ENCODE results near the gene B4GALNT2. TPM values are rescaled to one million over a fixed set of nuclear protein-coding genes. Genes with fewer than 3 reads are reported as not detected.
"Not testable (repeated sequence)": the region's sequence is repeated elsewhere in the genome, so short reads cannot be mapped to it uniquely, and the experiment has no call there.

The B4GALNT2 gene
- polyA plus RNA-seq, 1 experiment = 0.01 TPM

DNA sequence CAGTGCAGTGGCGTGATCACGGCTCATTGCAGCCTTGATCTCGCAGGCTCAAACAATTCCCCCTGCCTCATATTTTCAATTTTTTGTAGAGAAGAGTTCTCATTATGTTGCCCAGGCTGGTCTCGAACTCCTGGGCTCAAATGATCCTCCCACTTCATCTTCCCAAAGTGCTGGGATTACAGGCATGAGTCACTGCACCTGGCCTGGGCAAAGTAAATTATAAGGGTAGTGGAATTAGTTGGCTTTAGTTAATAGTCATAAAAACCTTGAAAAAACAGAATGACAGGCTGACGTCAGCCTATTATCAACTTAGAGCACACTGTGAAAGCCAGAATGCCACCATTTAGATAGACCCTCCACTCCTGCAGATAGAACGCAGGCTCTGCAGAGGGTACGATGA, 43.5 kb upstream of the B4GALNT2 start:
- no peaks in the 10 kb centered on the region for H3K9me3 ChIP-seq (ENCODE audit: control insufficient read depth, insufficient read depth, low read length)
- POLR2A ChIA-PET = no interaction called here
- no peak overlapping the region for H3K4me3 ChIP-seq (ENCODE audit: low read depth, low read length)
- TF ChIP-seq, protein P1, sequence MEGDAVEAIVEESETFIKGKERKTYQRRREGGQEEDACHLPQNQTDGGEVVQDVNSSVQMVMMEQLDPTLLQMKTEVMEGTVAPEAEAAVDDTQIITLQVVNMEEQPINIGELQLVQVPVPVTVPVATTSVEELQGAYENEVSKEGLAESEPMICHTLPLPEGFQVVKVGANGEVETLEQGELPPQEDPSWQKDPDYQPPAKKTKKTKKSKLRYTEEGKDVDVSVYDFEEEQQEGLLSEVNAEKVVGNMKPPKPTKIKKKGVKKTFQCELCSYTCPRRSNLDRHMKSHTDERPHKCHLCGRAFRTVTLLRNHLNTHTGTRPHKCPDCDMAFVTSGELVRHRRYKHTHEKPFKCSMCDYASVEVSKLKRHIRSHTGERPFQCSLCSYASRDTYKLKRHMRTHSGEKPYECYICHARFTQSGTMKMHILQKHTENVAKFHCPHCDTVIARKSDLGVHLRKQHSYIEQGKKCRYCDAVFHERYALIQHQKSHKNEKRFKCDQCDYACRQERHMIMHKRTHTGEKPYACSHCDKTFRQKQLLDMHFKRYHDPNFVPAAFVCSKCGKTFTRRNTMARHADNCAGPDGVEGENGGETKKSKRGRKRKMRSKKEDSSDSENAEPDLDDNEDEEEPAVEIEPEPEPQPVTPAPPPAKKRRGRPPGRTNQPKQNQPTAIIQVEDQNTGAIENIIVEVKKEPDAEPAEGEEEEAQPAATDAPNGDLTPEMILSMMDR (IDR thresholded peaks at IDR 0.05; ENCODE audit: low read depth, low read length) = no peak
- CTCF ChIA-PET = interaction anchor here (0.9 kb wide), 1 partner anchor 57 kb away, joined by 3 read pairs; no protein-coding TSS in a partner anchor
- no peak overlapping the region for H3K27ac ChIP-seq (ENCODE audit: low read depth, low read length)
- no peak for DNase-seq (ENCODE audit: low read depth, low spot score)
- H3K27me3 ChIP-seq (ENCODE audit: control insufficient read depth, insufficient read depth, low read length) = peaks cover 13% of the 10 kb centered on the region

- H3K27ac ChIP-seq (ENCODE audit: low read depth, low read length) = no peak overlapping the region
- TF ChIP-seq, protein P1 (IDR thresholded peaks at IDR 0.05; ENCODE audit: low read depth, low read length) = no peak
- POLR2A ChIA-PET = no interaction called here
- DNase-seq (ENCODE audit: low read depth, low spot score) = no peak
- H3K4me3 ChIP-seq (ENCODE audit: low read depth, low read length) = no peak overlapping the region
- CTCF ChIA-PET = no interaction called here
- H3K27me3 ChIP-seq (ENCODE audit: control insufficient read depth, insufficient read depth, low read length) = peaks cover 9% of the 10 kb centered on the region
- H3K9me3 ChIP-seq (ENCODE audit: control insufficient read depth, insufficient read depth, low read length) = no peaks in the 10 kb centered on the region
These were observed 41.5 kb upstream of the B4GALNT2 start for GRCh38 chr17:49090878-49091594.

DNA sequence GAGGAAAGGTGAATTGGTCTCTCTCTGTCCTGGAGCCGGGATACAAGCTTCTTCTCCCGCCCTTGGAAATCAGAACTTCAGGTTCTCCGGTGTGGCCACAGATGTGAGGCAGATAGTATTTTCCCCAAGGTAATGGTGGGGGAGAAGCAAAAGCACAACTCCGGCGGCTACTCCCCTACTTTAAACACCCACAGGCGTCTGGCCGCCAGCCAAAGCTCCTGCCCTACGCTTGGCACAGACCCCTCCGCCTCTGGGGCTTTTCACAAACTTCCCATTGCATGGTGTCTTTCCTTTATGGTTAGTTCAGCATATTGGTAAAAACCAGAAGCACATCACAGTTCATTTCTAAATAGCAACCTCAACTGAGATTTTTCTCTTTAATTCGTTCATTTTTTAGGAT, 39.4 kb upstream of the B4GALNT2 start:
- TF ChIP-seq, protein P1 (IDR thresholded peaks at IDR 0.05; ENCODE audit: low read depth, low read length) = no peak
- H3K27ac ChIP-seq (ENCODE audit: low read depth, low read length) = no peak overlapping the region
- peaks cover 3% of the 10 kb centered on the region for H3K27me3 ChIP-seq (ENCODE audit: control insufficient read depth, insufficient read depth, low read length)
- H3K4me3 ChIP-seq (ENCODE audit: low read depth, low read length) = no peak overlapping the region
- no peaks in the 10 kb centered on the region for H3K9me3 ChIP-seq (ENCODE audit: control insufficient read depth, insufficient read depth, low read length)
- DNase-seq (ENCODE audit: low read depth, low spot score) = no peak
- ChIA-PET POLR2A (no interaction called here), CTCF (no interaction called here)

DNA sequence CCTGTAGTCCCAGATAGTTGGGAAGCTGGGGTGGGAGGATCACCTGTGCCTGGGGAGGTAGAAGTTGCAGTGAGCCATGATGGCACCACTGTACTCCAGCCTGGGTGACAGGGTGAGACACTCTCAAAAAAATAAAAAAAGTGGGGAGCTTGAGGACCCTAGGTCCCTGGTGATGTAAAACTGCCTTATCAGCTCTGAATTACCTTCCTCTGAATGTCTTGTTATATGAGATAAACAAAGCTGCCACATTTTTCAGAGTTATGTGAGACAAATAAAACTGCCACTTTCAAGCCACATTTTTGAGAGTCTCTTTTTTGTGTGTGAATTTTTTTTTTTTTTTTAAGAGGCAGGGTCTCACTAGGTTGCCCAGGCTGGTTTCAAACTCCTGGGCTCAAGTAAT, 32.0 kb upstream of the B4GALNT2 start:
- H3K9me3 ChIP-seq (ENCODE audit: control insufficient read depth, insufficient read depth, low read length) = no peaks in the 10 kb centered on the region
- no peak overlapping the region for H3K4me3 ChIP-seq (ENCODE audit: low read depth, low read length)
- POLR2A ChIA-PET = interaction anchor here (2.5 kb wide), 1 partner anchor 46 kb away, joined by 20 read pairs; no protein-coding TSS in a partner anchor
- TF ChIP-seq, protein P1 (IDR thresholded peaks at IDR 0.05; ENCODE audit: low read depth, low read length) = no peak
- no peak overlapping the region for H3K27ac ChIP-seq (ENCODE audit: low read depth, low read length)
- H3K27me3 ChIP-seq (ENCODE audit: control insufficient read depth, insufficient read depth, low read length) = no peaks in the 10 kb centered on the region
- CTCF ChIA-PET = no interaction called here
- no peak for DNase-seq (ENCODE audit: low read depth, low spot score)

DNA sequence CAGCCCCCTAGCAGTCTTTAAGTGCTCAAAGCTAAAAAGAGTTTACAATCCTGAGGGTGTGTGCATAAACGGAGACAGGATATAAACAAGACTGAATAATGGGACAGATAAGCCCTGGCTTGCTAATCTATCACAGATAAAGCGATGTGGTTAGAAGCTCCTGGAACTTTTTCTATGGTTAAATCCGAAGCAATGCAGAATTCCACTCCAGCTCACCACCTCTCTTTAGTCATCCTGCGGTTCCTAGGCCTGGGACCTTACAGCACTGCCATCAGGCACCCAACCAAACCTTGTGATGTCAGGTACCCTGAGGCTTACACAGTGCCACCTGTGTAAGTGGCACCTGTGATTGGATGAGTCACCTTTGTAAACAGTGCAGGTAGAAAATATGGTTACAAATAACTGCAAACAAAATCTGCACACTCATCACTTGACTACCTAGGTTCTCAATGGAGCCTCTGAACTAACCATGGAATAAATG, 31.5 kb upstream of the B4GALNT2 start:
- no peak for DNase-seq (ENCODE audit: low read depth, low spot score)
- Histone ChIP-seq H3K4me3 (ENCODE audit: low read depth, low read length) (no peak overlapping the region), H3K27me3 (ENCODE audit: control insufficient read depth, insufficient read depth, low read length) (no peaks in the 10 kb centered on the region), H3K27ac (ENCODE audit: low read depth, low read length) (peak overlapping the region; percentile 39), H3K9me3 (ENCODE audit: control insufficient read depth, insufficient read depth, low read length) (no peaks in the 10 kb centered on the region)
- ChIA-PET POLR2A (interaction anchor here (2.5 kb wide), 1 partner anchor 46 kb away, joined by 20 read pairs; no protein-coding TSS in a partner anchor), CTCF (interaction anchor here (1.2 kb wide), 1 partner anchor 190 kb away, joined by 3 read pairs; no protein-coding TSS in a partner anchor)
- TF ChIP-seq, protein P1 (IDR thresholded peaks at IDR 0.05; ENCODE audit: low read depth, low read length) = no peak

DNA sequence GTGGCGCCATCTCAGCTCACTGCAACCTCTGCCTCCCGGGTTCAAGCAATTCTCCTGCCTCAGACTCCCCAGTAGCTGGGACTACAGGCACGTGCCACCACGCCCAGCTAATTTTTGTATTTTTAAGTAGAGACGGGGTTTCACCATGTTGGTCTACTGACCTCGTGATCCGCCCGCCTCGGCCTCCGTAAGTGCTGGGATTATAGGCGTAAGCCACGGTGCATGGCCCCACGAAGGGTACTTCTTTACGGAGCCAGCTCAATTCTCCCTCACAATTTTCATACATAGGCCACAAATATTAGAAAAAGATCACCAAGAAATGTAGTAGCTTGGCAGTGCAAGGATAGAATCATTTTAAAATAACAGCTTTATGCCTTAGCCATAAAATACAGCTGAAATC, 29.2 kb upstream of the B4GALNT2 start:
- POLR2A ChIA-PET = interaction anchor here (1.4 kb wide), 1 partner anchor 44 kb away, joined by 4 read pairs; no protein-coding TSS in a partner anchor
- H3K9me3 ChIP-seq (ENCODE audit: control insufficient read depth, insufficient read depth, low read length); H3K4me3 ChIP-seq (ENCODE audit: low read depth, low read length); DNase-seq (ENCODE audit: low read depth, low spot score); H3K27me3 ChIP-seq (ENCODE audit: control insufficient read depth, insufficient read depth, low read length); H3K27ac ChIP-seq (ENCODE audit: low read depth, low read length): not testable (repeated sequence)
- CTCF ChIA-PET = interaction anchor here (1.1 kb wide), 1 partner anchor 67 kb away, joined by 4 read pairs; no protein-coding TSS in a partner anchor

Measured in AG04450 (cell line).